GM19372 (cell line): ENCODE data around the gene NAALAD2.
"Not testable (repeated sequence)": the region's sequence is repeated elsewhere in the genome, so short reads cannot be mapped to it uniquely, and the experiment has no call there.

ENCODE experiments used
- ATAC-seq: cut with Tn5 transposase; IDR thresholded peaks from one replicate; pipeline ENCODE4 v1.9.1; 2021; ENCODE audit warnings: mild to moderate bottlenecking, low read depth, moderate library complexity; ENCODE audit not compliant: unreplicated experiment

The NAALAD2 gene

DNA sequence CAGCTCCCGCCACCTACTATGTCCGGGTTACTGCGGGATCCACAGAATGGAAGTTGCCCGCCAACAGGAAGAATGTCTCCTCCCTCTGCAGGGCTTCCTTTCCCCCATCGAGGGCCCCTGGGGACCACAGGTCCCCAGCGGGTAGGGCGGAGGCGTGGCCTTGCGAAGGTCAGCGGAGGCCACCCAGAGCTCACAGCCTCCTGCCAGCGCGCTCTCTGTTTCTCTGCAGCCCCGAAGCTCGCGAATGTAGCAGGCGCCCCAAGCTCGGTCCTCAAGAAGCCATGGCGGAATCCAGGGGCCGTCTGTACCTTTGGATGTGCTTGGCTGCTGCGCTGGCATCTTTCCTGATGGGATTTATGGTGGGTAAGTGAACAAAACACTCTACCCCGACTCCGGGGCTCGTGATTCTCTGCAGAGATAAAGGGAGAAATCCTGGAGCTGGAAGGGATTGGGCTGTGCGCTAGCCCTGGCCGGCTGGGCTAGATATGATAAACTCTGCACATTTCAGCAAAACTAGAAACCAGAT is at the start of gene NAALAD2:
Gene NAALAD2 (plus strand): TSS at position 186 of the 526 bp plus-strand sequence. CDS start 96 bp downstream, at position 282.
- no peak for ATAC-seq

DNA sequence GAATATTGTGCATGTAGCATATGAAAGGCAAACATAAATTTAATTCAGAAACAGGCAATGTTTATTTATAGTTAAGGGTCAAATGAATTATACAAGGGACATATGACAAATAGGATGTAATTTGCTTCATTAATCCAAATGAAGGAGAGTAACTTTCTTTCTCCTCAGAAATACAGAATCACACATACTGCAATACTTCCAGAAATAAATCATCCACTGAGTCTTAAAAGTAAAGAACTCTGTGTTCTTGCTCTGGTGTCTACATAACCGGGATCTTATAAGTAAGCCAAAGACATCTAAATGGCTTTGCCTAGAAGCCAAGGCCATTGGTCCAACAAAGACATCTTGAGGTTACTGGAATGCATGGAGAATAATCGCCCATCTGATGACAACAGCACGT is 48.8 kb upstream of the NAALAD2 start, which contains the start of gene UBTFL1:
Gene UBTFL1 (plus strand): TSS at position 301 of the 400 bp plus-strand sequence. CDS start 0 bp downstream, at position 301.
- ATAC-seq = not testable (repeated sequence)

DNA sequence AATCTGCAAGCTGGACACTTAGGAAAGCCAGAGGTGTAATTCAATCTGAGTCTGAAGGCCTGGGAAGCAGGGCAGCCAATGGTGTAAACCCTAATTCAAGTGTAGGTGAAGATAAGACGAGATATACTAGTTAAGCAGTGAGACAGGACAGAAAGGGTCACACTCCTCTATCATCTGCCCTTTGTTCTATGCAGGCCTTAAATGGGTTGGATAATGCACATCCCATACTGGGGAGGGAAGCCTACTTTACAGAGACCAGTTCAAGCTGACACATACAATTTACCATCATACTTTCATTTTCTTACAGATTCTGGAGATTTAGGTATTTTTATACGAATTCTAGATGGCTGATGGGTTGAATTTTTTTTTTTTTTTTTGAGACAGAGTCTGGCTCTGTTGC is 45.7 kb upstream of the NAALAD2 start:
- ATAC-seq = not testable (repeated sequence)

DNA sequence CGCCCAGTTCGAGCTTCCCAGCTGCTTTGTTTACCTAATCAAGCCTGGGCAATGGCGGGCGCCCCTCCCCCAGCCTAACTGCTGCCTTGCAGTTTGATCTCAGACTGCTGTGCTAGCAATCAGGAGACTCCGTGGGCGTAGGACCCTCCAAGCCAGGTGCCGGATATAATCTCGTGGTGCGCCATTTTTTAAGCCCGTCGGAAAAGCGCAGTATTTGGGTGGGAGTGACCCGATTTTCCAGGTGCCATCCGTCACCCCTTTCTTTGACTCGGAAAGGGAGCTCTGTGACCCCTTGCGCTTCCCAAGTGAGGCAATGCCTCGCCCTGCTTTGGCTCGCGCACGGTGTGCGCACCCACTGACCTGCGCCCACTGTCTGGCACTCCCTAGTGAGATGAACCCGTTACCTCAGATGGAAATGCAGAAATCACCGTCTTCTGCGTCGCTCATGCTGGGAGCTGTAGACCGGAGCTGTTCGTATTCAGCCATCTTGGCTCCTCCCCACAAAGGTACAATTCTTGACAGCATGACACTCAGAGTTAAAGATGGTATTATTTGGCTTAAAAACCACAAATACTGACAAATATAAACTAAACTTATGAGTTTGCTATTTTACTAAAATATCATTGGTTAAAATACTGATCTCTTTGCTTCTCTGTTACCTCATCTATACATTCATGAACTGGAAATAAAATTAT is 39.1 kb upstream of the NAALAD2 start:
- not testable (repeated sequence) for ATAC-seq

DNA sequence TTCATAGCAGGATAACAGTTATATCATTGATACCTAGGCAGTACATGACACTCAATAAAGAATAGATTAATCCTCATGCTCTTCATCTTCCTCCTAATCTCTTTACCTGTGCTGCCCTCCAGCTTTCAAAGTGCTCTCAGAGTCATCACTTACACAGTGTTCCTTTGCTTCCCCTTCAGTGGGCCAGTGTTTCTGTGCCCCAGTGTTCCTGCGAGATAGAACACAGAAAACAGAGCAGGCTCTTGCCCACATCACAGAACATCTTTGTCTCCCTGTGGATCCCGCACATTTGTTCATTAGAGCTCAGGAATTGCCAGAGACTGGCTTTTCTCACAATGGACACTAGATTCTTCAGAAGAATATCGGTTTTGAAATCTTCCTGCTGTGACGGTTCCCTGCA is 36.2 kb upstream of the NAALAD2 start:
- not testable (repeated sequence) for ATAC-seq

DNA sequence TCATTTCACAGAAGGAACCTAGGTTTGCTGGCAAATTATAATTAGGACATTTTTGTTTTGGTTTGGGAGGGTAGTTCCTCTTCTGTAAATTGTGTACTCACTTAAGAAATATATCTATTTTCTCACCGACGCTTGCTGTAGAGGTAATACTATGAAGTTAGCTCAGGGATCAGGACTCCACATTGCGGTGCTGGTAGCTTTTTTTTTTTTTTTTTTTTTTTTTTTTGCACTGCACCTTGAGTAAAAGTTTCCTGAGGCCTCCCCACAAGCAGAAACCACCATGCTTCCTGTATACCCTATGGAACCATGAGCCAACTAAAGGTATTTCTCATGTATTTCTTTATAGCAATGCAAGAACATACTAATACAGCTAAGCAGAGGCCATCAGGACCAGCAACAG is 34.0 kb upstream of the NAALAD2 start:
- no peak for ATAC-seq

DNA sequence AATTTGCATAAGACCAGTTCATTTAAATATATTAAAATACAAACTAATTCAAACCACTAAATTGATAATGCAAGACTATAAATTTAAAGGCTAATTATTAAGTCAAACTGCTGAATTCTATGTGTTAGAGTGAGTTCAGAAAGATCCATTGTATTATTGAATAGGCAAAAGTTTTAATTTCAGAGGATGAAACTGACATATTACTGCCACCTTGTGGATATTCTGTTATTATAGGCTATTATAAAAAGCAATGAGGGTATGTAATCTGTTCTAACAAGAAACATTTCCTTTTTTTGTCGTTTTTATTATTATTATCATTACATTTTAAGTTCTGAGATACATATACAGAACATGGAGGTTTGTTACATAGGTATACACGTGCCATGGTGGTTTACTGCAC is 20.9 kb upstream of the NAALAD2 start:
- ATAC-seq = no peak

DNA sequence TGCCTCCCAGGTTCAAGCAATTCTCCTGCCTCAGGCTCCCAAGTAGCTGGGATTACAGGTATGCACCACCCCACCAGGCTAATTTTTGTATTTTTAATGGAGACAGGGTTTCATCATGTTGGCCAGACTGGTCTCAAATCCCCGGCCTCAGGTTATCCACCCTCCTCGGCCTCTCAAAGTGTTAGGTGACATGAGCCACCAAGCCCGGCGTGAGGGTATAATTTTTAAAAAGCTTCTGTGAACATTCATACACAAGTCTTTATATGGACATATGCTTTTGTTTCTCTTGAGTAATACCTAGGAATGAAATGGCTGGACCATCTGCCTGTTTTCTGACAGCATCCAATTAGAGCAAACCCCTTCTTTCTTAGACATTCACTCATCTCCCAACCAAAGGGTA is 14.3 kb upstream of the NAALAD2 start:
- no peak for ATAC-seq

DNA sequence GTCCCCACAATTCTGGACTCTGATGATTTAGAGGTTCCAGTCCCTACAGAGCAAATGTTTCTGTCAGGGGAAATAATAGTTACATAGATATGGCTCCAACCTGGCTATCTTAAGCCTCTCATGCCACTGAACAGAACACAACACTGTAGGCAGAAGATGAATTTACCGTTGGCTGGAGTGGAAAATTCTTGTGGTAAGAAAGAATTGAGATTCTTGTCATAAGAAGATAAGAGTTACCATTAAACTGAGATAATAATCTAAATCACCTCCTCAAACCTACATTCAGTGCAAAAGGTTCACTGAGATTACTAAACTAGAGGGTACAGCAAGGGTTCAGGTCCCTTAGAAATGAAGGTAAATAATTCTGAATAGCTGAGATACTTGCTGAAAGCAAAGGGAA is 10.1 kb upstream of the NAALAD2 start:
- no peak for ATAC-seq

DNA sequence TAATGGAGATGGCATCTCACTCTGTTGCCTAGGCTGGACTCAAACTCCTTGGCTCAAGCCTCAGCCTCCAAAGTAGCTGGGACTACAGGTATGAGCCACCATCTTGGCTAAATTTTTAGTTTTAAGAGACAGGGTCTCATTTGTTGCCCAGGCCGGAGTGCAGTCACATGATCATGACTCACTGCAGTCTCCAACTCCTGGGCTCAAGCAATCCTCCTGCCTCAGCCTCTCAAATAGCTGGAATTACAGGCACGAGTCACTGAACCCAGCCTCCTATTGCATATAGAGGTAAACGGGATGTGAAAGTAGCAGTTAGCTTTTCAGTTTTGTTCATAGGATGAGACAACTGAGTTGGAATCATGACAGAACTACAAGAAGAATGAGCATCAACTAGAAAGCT is 9.5 kb upstream of the NAALAD2 start:
- no peak for ATAC-seq

DNA sequence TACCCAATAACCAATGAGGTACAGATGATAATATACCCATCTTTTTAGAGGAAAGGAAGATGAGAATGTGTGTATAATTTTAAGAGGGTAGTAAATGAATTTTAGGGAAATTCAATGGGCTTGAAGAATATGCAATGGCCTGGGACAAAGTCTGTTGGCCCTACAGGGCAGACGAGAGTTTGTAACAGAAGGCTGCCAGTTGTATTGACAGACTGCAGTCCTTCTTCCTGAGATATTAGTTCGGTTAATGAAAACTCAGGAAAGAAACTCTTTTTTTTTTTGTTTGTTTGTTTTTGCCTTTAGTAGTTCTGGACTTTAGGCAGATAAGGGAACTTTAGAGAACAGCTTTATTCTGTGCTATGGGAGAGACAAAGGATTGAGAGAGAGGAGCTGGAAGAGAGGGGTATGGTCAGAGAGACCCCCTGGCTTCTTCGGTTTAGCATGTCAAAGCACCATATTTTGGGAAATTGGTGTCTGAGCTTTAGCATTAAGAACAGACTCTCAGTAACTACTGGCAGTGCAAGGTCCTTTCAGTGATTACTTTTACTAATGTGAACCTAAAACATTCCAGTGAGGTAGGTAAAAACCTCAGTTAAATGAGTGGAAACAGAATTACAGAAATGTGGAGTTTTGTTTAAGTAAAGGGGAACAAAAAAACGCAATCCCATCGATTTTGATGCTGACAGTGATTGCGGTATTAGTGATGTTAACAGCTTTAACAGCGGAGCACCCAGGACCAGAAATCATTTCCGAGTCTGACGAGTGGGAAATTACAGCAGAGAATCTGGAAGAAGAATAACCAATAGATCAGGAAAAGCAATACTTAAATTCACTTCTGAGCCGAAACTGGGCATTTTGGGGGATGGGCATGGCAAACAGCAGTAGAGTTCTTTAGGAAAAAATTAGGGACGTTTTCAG is 644 bp upstream of the NAALAD2 start:
- ATAC-seq = no peak

DNA sequence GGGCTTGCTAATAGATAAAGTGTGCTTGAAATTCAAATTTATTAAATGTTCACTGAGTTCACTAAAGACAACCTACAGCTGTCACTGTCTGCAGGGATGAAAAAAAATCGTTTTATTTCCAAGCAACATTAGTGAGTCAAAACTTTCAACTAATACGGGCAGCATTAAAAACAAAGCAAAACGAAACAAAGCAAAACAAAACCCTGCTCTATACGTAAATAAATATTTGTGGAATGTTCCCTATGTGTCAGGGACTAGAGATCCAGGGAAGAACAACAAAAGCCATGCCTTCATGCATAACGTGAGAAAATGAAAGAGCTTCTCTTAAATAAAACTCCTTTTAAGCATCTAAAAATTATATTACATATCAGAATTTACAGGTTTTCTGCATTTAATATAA is 553 bp downstream of the NAALAD2 start:
- ATAC-seq = no peak

DNA sequence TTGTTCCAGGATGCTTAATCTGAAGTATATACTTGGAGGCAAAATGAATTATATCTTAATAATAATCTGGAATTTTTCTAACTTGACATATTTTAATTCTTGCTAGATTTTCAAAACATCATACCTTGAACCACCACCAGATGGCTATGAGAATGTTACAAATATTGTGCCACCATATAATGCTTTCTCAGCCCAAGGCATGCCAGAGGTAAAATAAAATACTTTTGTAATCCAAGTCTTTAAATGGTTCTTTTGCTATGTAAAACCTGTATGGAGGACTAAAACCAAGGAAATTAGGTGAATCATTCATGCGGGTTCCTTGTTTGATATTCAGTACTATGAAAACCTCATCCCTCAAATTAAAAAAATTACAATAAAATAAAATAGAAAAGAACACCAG is 14.4 kb downstream of the NAALAD2 start:
- no peak for ATAC-seq

DNA sequence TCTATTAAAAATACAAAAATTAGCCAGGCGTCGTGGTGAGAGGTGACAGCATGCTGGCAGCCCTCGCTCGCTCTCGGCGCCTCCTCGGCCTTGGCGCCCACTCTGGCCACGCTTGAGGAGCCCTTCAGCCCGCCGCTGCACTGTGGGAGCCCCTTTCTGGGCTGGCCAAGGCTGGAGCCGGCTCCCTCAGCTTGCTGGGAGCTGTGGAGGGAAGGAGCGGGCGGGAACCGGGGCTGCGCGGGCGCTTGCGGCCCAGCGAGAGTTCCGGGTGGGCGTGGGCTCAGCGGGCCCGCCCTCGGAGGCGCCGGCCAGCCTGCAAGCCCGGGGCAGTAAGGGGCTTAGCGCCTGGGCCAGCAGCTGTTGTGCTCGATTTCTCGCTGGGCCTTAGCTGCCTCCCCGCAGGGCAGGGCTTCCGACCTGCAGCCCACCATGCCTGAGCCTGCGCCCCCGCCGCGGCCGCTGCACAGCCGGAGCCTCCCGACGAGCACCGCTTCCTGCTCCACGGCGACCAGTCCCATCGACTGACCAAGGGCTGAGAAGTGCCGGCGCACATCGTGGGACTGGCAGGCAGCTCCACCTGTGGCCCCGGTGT is 32.6 kb downstream of the NAALAD2 start:
- not testable (repeated sequence) for ATAC-seq

DNA sequence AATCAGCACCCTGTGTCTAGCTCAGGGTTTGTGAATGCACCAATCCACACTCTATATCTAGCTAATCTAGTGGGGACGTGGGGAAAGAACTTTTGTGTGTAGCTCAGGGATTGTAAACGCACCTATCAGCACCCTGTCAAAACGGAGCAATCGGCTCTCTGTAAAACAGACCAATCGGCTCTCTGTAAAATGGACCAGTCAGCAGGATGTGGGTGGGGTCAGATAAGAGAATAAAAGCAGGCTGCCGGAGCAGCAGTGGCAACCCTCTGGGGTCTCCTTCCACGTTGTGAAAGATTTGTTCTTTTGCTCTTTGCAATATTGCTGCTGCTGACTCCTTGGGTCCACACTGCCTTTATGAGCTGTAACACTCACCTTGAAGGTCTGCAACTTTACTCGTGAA is 33.2 kb downstream of the NAALAD2 start:
- ATAC-seq = not testable (repeated sequence)

DNA sequence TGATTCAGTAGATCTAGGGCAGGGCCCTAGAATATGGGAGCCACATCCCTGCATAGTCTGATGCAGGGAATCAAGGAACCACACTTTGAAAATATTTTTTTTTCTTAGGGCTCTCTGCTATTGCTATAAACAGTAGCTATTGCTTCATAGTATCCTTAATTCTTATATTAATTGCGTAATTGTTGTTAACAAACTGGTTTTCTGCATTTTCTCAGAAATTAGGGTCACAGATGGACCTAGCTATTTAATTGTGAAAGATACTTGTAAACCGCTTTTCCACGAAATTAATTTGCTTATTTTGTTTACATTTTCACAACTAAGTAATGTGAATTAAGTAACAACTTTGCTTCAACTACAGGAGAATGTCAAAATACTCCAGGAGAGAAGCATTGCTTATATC is 34.1 kb downstream of the NAALAD2 start:
- no peak for ATAC-seq

DNA sequence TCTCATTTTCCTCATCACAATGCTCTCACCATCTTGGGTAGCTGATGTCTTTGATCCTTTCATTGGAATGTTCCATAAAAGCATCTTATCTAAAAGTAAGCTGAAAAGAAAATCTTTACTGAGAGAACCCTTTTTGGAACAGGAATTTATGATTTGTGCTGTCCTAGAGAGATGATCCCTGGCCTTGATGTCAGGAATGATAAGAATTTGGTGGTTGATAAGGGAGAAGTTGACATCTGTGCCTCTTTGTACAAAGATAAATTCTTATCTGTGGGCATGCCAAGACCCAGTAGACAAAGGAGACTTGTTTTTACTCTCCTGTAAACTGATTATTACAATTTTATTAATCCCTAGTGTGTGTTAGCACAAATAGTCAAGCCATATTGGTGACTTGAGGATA is 36.9 kb downstream of the NAALAD2 start:
- no peak for ATAC-seq

DNA sequence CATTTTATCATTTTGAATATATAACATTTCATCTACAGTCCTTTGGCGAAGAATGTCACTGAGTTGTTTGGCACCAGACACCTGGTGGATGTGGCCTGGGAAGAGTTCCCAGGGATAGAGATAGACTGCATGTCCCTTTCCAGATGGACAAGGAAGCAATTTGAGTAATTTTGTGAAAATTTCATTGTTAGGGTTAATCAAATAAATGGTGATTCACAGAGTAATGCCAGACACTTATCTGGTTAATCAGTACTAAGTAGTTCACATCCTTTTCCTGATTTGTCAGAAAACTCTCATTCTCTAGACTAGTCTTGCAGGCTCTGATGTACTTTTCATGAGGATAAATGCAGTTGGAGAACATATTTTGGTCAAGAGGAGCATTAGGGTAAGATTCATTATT is 41.6 kb downstream of the NAALAD2 start:
- no peak for ATAC-seq

DNA sequence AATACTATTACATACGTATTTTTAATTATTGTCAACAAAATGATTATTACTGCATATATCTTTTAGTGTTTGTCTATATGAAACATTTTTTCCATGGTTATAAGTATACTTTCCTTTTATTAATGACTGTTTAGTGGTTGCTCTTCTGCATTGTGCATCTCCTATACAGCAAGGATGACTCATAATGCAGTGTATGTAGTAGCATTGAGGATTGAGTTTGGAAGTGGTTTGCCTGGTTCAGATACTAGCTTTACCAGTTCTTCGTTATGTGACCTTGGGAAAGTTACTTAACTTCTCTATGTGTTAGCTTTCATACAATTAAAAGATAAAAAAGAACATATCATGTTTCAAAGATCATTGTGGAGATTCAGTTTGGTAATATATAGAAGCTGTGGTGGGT is 44.3 kb downstream of the NAALAD2 start:
- no peak for ATAC-seq

DNA sequence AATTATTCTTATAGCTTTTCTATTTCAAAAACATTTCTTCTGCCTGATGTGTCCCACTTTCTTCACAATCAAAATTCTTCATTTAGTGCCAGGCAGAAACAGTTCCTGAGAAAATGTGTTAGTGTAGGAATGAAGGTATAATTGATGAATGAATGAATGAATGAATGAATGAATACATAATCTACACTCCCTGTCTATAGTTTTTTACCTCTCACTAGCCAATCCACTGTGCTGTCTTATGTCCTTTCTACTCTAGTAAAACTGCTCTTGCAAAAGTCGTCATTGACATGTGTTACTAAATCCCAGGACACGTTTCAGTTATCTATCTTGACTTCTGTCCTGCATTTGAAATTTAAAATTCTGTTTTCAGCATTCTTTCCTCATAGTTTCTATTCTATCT is 45.5 kb downstream of the NAALAD2 start:
- no peak for ATAC-seq

DNA sequence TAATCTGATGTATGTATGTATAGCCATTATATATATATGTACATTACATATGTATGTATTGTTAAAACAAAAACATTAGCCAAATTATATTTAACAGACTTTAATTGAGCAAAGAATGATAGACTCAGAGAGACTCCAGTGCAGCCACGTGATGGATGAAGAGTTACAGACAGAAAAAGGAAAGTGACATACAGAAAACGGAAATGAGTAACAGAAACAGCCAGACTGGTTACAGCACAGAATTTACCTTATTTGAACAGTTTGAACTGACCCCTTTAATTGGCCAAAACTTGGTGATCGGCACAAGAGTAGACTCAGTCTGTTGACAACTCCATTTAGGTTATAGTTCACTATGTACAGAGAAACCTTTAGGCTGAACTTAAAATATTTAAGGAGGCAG is 53.4 kb downstream of the NAALAD2 start:
- no peak for ATAC-seq
